Prostate gland (tissue), 2 donors: ENCODE results near the gene SRGAP1.

Experiments
- POLR2A ChIP-seq: fragments of 450-650 bp; IDR thresholded peaks from one replicate; pipeline ENCODE4 v1.6.1; 2016; ENCODE audit warnings: antibody characterized with exemption, mild to moderate bottlenecking
- TF ChIP-seq, protein P1 (sequence below), 4 experiments: fragments of 200-600 bp in 2 of 4; fragments of 450-650 bp in 2 of 4; sonication (generic) in 2 of 4; IDR thresholded peaks; 1 replicate in 3 of 4; 2 replicates in 1 of 4; pipeline ENCODE4 v1.5.1; 2016 to 2019; ENCODE audit warnings: antibody characterized with exemption in 4 of 4, mild to moderate bottlenecking in 2 of 4, moderate library complexity in 2 of 4

DNA sequence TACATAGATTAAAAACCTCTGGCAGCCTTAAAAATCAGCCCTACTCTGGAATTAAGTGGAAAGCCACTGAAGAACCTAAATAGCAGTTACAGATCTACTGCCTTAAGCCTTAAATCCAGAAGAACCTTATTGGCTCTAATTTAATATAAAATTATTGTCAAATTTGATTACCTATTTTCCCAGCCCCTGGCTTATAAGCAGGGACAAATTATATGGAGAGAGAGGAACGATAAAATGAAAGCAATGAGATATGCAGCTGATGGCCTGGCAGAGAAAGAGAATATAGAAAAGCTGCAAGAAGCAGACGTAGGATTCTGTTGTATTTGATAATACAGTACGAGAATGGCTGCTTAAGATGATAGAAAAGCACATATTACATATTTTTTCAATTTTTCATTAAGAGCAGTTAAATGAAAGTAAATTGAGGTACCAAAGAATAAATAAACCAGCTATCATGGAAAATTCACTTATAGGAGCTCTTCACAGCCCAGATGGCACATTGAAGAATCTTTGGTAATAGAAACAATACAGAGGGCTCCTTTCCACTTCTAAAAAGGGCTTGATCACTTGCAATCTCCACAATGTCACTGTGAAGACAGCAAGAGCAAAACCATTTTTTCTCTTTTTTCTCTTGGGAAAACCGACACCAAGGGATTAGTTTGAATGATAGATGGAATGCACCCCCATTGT, 248.2 kb downstream of the SRGAP1 start:
- TF ChIP-seq, protein P1, sequence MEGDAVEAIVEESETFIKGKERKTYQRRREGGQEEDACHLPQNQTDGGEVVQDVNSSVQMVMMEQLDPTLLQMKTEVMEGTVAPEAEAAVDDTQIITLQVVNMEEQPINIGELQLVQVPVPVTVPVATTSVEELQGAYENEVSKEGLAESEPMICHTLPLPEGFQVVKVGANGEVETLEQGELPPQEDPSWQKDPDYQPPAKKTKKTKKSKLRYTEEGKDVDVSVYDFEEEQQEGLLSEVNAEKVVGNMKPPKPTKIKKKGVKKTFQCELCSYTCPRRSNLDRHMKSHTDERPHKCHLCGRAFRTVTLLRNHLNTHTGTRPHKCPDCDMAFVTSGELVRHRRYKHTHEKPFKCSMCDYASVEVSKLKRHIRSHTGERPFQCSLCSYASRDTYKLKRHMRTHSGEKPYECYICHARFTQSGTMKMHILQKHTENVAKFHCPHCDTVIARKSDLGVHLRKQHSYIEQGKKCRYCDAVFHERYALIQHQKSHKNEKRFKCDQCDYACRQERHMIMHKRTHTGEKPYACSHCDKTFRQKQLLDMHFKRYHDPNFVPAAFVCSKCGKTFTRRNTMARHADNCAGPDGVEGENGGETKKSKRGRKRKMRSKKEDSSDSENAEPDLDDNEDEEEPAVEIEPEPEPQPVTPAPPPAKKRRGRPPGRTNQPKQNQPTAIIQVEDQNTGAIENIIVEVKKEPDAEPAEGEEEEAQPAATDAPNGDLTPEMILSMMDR (IDR thresholded peaks at IDR 0.05) = no peak
- TF ChIP-seq POLR2A = no peak
